Activated CD8-positive, alpha-beta memory T cell treated with anti-CD3 and anti-CD28 coated beads for 48 hours (primary cell): ENCODE results near the gene STYXL1.
"Not testable (repeated sequence)": the region's sequence is repeated elsewhere in the genome, so short reads cannot be mapped to it uniquely, and the experiment has no call there.

Experiments used
- DNase-seq, 3 experiments: peaks; one replicate each; pipeline ENCODE4 v3.0.0-alpha.2; 2020; ENCODE audit warnings: low read depth in 2 of 3, low spot score in 2 of 3

The STYXL1 gene

GRCh38 chr7:76040126-76040525 is 7.7 kb downstream of the STYXL1 start:
- no peak for DNase-seq

GRCh38 chr7:76037310-76037709 is 10.5 kb downstream of the STYXL1 start:
- DNase-seq, result no peak

- DNase-seq, result no peak
Measured at GRCh38 chr7:76031964-76032363, 15.8 kb downstream of the STYXL1 start.

- DNase-seq, result not testable (repeated sequence)
Measured at GRCh38 chr7:76029682-76030081, 18.1 kb downstream of the STYXL1 start.

GRCh38 chr7:76023002-76023401 is 24.8 kb downstream of the STYXL1 start:
- no peak for DNase-seq

GRCh38 chr7:76022026-76022780 is 25.6 kb downstream of the STYXL1 start:
- no peak for DNase-seq

- peak; percentile 23 to 64 (median 59) for DNase-seq
Measured at GRCh38 chr7:76020031-76020714, 27.6 kb downstream of the STYXL1 start.

GRCh38 chr7:76018520-76018919 is 29.3 kb downstream of the STYXL1 start:
- not testable (repeated sequence) for DNase-seq

GRCh38 chr7:76016191-76016947 is 31.4 kb downstream of the STYXL1 start:
- no peak for DNase-seq

- DNase-seq, result no peak
Measured at GRCh38 chr7:76011442-76011861, 36.3 kb downstream of the STYXL1 start.

- DNase-seq, result no peak
Measured at GRCh38 chr7:76009672-76010600, 37.9 kb downstream of the STYXL1 start.

GRCh38 chr7:76008156-76008687 is 39.6 kb downstream of the STYXL1 start:
- no peak for DNase-seq

GRCh38 chr7:76005004-76005403 is 42.8 kb downstream of the STYXL1 start:
- not testable (repeated sequence) for DNase-seq

GRCh38 chr7:76003351-76003750 is 44.4 kb downstream of the STYXL1 start:
- no peak for DNase-seq

- DNase-seq, result no peak
Measured at GRCh38 chr7:76002822-76003221, 45.0 kb downstream of the STYXL1 start.

GRCh38 chr7:76002139-76002538 is 45.7 kb downstream of the STYXL1 start:
- no peak for DNase-seq

GRCh38 chr7:76000566-76000965 is 47.2 kb downstream of the STYXL1 start:
- no peak for DNase-seq

GRCh38 chr7:75998038-75998437 is 49.8 kb downstream of the STYXL1 start:
- DNase-seq, result no peak

- no peak for DNase-seq
Measured at GRCh38 chr7:75996476-75996875, 51.3 kb downstream of the STYXL1 start.

- DNase-seq, result no peak
Measured at GRCh38 chr7:75995996-75996395, 51.8 kb downstream of the STYXL1 start.
